Panc1 (cell line): ENCODE measurements around the gene ALG14. TPM values are rescaled to one million over a fixed set of nuclear protein-coding genes. Genes with fewer than 3 reads are reported as not detected.

ENCODE experiments used
- ATAC-seq: fragments of 200-7000 bp; cut with Tn5 transposase; 2 replicates; pipeline ENCODE4 v1.9.1; 2020; ENCODE audit warnings: mild to moderate bottlenecking, moderate library complexity
- BruUV-seq: library from RNA; stranded (reverse); fragments of 400-500 nt; replicated peaks from 2 replicates; lab custom pipeline; 2021; lab: Mats Ljungman, UMichigan
- CTCF ChIA-PET: fragments of 300-600 bp; sonication (Branson Sonifier 250); formaldehyde crosslinking; loops from one replicate; lab custom pipeline; 2022; ENCODE audit warnings: antibody characterized with exemption; lab: Charles Lee
- POLR2A ChIA-PET: fragments of 300-600 bp; sonication (Branson Sonifier 250); formaldehyde crosslinking; loops from one replicate; lab custom pipeline; 2022; ENCODE audit warnings: antibody characterized with exemption; lab: Charles Lee
- DNase-seq: peaks from one replicate; pipeline ENCODE4 v3.0.0-alpha.2; 2010; ENCODE audit warnings: low read depth, low spot score
- H3K27ac ChIP-seq: 2 replicates; pipeline ENCODE4 v1.5.1; 2011; ENCODE audit warnings: mild to moderate bottlenecking, low read length, inconsistent platforms
- H3K27me3 ChIP-seq: fragments of 200-500 bp; sonication (Bioruptor generic); 2 replicates; pipeline ENCODE4 v1.6.0; 2014; ENCODE audit warnings: low read length, inconsistent platforms; ENCODE audit not compliant: control insufficient read depth, insufficient read depth
- H3K36me3 ChIP-seq: fragments of 200-500 bp; sonication (Bioruptor generic); 2 replicates; pipeline ENCODE4 v1.5.1; 2014; ENCODE audit warnings: inconsistent platforms, mild to moderate bottlenecking, low read length, moderate library complexity; ENCODE audit not compliant: control insufficient read depth, insufficient read depth
- H3K4me1 ChIP-seq: 2 replicates; pipeline ENCODE4 v1.5.1; 2011; ENCODE audit warnings: inconsistent platforms, mild to moderate bottlenecking, low read length, moderate library complexity; ENCODE audit not compliant: control insufficient read depth, insufficient read depth
- H3K4me3 ChIP-seq, 2 experiments: 2 replicates each; pipeline ENCODE4 v1.5.1; 2011 to 2012; ENCODE audit warnings: low read depth in 2 of 2, low read length in 2 of 2, mild to moderate bottlenecking in 2 of 2, inconsistent platforms in 1 of 2, moderate library complexity in 1 of 2
- H3K9me3 ChIP-seq: fragments of 200-500 bp; sonication (Bioruptor generic); 2 replicates; pipeline ENCODE4 v1.5.1; 2014; ENCODE audit warnings: low read depth, mild to moderate bottlenecking, inconsistent platforms, low read length, moderate library complexity; ENCODE audit not compliant: control insufficient read depth, insufficient read depth
- POLR2AphosphoS5 ChIP-seq: IDR thresholded peaks from 2 replicates; pipeline ENCODE4 v1.6.1; 2012; ENCODE audit warnings: mild to moderate bottlenecking, low read depth, low read length, moderate library complexity
- REST ChIP-seq, 2 experiments: IDR thresholded peaks; 2 replicates each; pipeline ENCODE4 v1.6.1; 2011 to 2012; ENCODE audit warnings: low read depth in 2 of 2, control low read depth in 1 of 2, low read length in 1 of 2, mild to moderate bottlenecking in 1 of 2, moderate library complexity in 1 of 2; ENCODE audit not compliant: insufficient read depth in 1 of 2
- SIN3A ChIP-seq: IDR thresholded peaks from 2 replicates; pipeline ENCODE4 v1.6.1; 2012; ENCODE audit warnings: low read depth, mild to moderate bottlenecking, low read length, moderate library complexity, borderline replicate concordance; ENCODE audit not compliant: insufficient read depth
- TCF7L2 ChIP-seq: IDR thresholded peaks from 2 replicates; pipeline ENCODE4 v1.6.1; 2011; ENCODE audit warnings: mild to moderate bottlenecking, low read depth, low read length, inconsistent platforms
- in situ Hi-C: cut with HindIII; loops from 2 replicates; pipeline ENCODE4 v1.10.0; 2016; ENCODE audit warnings: low sequenced_read_pairs, low pct_unique_long_range_greater_than_20kb
- intact Hi-C: fragments of 100-400 bp; cut with micrococcal nuclease; formaldehyde crosslinking; loops from one replicate; pipeline ENCODE4 v1.10.0; 2022; ENCODE audit not compliant: unreplicated experiment
- total RNA-seq: library from RNA; stranded (reverse); gene quantifications from one replicate; pipeline ENCODE4 v1.2.1, GENCODE V29; 2021; ENCODE audit not compliant: unreplicated experiment
- TF ChIP-seq, protein P1 (sequence below): fragments of 450-650 bp; IDR thresholded peaks from 2 replicates; pipeline ENCODE4 v1.5.1; 2017; ENCODE audit warnings: mild to moderate bottlenecking

Gene ALG14
- total RNA-seq, 1 experiment from 2014 or later, result 4.1 TPM

- POLR2A ChIA-PET, result no interaction called here
- Histone ChIP-seq H3K36me3 (no peaks in the 10 kb centered on the region), H3K4me3 (no peak overlapping the region), H3K4me1 (no peaks in the 10 kb centered on the region), H3K27ac (no peak overlapping the region), H3K9me3 (no peaks in the 10 kb centered on the region), H3K27me3 (peaks cover 10% of the 10 kb centered on the region)
- DNase-seq (no peak), ATAC-seq (no peak)
- intact Hi-C loops, result loop anchor here (10.0 kb wide), 1 partner anchor 121 kb away; the partner anchor contains the start of gene RWDD3
- BruUV-seq, result no TSS peak
- TF ChIP-seq SIN3A (no peak), POLR2AphosphoS5 (no peak), TCF7L2 (no peak), REST (IDR thresholded peaks at IDR 0.05; ENCODE audit: insufficient read depth in 1 of 2, low read depth in 2 of 2, low read length in 1 of 2) (no peak)
- TF ChIP-seq, protein P1, sequence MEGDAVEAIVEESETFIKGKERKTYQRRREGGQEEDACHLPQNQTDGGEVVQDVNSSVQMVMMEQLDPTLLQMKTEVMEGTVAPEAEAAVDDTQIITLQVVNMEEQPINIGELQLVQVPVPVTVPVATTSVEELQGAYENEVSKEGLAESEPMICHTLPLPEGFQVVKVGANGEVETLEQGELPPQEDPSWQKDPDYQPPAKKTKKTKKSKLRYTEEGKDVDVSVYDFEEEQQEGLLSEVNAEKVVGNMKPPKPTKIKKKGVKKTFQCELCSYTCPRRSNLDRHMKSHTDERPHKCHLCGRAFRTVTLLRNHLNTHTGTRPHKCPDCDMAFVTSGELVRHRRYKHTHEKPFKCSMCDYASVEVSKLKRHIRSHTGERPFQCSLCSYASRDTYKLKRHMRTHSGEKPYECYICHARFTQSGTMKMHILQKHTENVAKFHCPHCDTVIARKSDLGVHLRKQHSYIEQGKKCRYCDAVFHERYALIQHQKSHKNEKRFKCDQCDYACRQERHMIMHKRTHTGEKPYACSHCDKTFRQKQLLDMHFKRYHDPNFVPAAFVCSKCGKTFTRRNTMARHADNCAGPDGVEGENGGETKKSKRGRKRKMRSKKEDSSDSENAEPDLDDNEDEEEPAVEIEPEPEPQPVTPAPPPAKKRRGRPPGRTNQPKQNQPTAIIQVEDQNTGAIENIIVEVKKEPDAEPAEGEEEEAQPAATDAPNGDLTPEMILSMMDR, result no peak
- in situ Hi-C loops, result no loop called here
- CTCF ChIA-PET, result interaction anchor here (1.1 kb wide), 1 partner anchor 19 kb away, joined by 3 read pairs; no protein-coding TSS in a partner anchor
These were observed 40.9 kb upstream of the ALG14 start for GRCh38 chr1:95113684-95114083.

DNA sequence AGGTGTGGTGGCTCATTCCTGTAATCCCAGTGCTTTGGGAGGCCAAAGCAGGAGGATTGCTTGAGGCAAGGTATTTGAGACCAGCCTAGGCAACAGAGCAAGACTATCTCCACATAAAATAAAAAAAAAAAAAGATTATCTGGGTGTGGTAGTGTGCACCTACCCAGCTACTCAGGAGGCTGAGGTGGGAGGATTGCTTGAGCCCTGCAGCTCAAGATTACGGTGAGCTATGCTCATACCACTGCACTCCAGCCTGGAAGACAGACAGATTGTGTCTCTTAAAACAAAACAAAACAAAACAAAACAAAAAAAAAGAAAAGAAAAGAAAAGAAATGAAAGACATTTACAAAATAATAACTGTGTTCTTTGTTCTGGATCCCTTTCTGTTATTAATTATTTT, 38.3 kb upstream of the ALG14 start:
- DNase-seq (no peak), ATAC-seq (no peak)
- BruUV-seq, result no TSS peak
- ChIA-PET CTCF (no interaction called here), POLR2A (no interaction called here)
- Histone ChIP-seq H3K36me3 (no peaks in the 10 kb centered on the region), H3K27me3 (peaks cover 2% of the 10 kb centered on the region), H3K27ac (no peak overlapping the region), H3K4me3 (no peak overlapping the region), H3K4me1 (no peaks in the 10 kb centered on the region), H3K9me3 (no peaks in the 10 kb centered on the region)
- TF ChIP-seq, protein P1, result no peak
- TF ChIP-seq TCF7L2 (no peak), POLR2AphosphoS5 (no peak), REST (IDR thresholded peaks at IDR 0.05; ENCODE audit: insufficient read depth in 1 of 2, low read depth in 2 of 2, low read length in 1 of 2) (no peak), SIN3A (no peak)
- intact Hi-C loops (loop anchor here (10.0 kb wide), 1 partner anchor 124 kb away; the partner anchor contains the start of gene RWDD3), in situ Hi-C loops (no loop called here)
